ENCODE data around the gene NDUFS7. TPM values are rescaled to one million over a fixed set of nuclear protein-coding genes. Genes with fewer than 3 reads are reported as not detected.
"Not testable (repeated sequence)": the region's sequence is repeated elsewhere in the genome, so short reads cannot be mapped to it uniquely, and the experiment has no call there.

NDUFS7 gene
- total RNA-seq, 1 donor from 2014 or later: 84.3 TPM

DNA sequence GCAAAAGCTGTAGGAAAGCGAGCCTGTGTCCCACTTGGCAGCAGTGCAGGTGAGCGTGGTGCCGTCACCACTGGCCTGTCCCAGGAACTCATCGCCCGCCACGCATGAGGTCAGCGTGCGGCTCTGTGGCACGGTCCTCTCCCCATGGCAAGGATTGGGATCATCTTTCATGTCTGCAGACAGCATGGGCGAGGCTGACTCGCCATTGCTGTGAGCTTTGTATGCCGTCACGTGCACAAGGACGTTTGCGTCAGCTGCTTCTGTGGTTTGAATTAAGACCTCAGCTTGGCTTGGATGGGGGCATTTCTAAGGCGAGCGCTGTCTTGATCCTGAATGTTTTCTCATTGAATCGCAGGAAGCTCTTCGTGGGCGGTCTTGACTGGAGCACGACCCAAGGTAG lies 33.4 kb downstream of the NDUFS7 start:
- H3K4me3 Mint-ChIP-seq: no peak overlapping the region
- ATAC-seq (ENCODE audit: low read depth) (no peak), DNase-seq (no peak)
- CTCF ChIA-PET: no interaction called here
- no peaks in the 10 kb centered on the region for H3K9me3 Mint-ChIP-seq
- peaks cover 59% of the 10 kb centered on the region for H3K36me3 Mint-ChIP-seq (ENCODE audit: low read depth)
- H3K27ac Mint-ChIP-seq: peak overlapping the region; percentile 24
- H3K27me3 Mint-ChIP-seq: no peaks in the 10 kb centered on the region
- intact Hi-C loops (cut with micrococcal nuclease): no loop called here
- TF ChIP-seq, protein P1, sequence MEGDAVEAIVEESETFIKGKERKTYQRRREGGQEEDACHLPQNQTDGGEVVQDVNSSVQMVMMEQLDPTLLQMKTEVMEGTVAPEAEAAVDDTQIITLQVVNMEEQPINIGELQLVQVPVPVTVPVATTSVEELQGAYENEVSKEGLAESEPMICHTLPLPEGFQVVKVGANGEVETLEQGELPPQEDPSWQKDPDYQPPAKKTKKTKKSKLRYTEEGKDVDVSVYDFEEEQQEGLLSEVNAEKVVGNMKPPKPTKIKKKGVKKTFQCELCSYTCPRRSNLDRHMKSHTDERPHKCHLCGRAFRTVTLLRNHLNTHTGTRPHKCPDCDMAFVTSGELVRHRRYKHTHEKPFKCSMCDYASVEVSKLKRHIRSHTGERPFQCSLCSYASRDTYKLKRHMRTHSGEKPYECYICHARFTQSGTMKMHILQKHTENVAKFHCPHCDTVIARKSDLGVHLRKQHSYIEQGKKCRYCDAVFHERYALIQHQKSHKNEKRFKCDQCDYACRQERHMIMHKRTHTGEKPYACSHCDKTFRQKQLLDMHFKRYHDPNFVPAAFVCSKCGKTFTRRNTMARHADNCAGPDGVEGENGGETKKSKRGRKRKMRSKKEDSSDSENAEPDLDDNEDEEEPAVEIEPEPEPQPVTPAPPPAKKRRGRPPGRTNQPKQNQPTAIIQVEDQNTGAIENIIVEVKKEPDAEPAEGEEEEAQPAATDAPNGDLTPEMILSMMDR (IDR thresholded peaks at IDR 0.05): no peak
- peaks cover 22% of the 10 kb centered on the region for H3K4me1 Mint-ChIP-seq
- POLR2A ChIA-PET: interaction anchor here (0.8 kb wide), 1 partner anchor 148 kb away, joined by 3 read pairs; no protein-coding TSS in a partner anchor

DNA sequence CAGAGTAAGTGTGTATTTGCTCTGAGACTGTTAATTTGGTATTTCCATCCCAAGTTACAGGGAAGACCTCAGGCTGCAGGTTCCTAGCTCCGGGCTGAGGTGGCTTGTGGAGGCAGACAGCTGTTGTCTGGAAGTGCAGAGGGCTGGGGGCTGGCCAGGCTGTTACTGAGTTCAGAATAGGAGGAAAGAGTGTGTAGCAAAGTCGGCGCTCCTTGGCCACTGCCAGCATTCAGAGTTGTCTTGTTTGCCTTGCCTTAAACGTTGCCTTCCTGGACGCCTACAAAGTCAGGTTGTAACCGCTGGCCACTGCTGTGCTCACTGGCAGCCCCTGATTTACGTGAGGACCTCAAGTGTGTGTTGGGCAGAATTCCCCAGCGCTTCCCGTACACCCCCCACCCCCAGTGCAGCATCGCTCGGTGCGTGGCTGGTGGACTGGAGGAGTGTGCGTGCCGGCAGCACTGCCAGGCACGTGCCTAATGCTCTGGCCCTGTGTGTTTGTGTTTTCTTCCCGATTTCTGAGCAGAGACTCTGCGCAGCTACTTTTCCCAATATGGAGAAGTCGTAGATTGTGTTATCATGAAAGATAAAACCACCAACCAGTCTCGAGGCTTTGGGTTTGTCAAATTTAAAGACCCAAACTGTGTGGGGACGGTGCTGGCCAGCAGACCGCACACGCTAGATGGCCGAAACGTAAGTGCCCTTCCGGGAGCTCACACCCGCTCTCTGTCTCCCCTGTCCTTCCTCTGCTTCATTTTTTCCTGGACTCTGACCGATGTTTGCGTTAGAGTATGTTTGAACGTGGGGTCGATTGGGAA lies 34.2 kb downstream of the NDUFS7 start:
- TF ChIP-seq, protein P1 (IDR thresholded peaks at IDR 0.05): no peak
- no peaks in the 10 kb centered on the region for H3K27me3 Mint-ChIP-seq
- ChIA-PET POLR2A (interaction anchor here (1.2 kb wide), 1 partner anchor 8 kb away, joined by 3 read pairs; no protein-coding TSS in a partner anchor), CTCF (no interaction called here)
- intact Hi-C loops (cut with micrococcal nuclease): no loop called here
- H3K4me3 Mint-ChIP-seq: no peak overlapping the region
- peaks cover 63% of the 10 kb centered on the region for H3K36me3 Mint-ChIP-seq (ENCODE audit: low read depth)
- peak overlapping the region; percentile 24 for H3K27ac Mint-ChIP-seq
- no peak for DNase-seq
- H3K4me1 Mint-ChIP-seq: peaks cover 20% of the 10 kb centered on the region
- no peak for ATAC-seq (ENCODE audit: low read depth)
- no peaks in the 10 kb centered on the region for H3K9me3 Mint-ChIP-seq

DNA sequence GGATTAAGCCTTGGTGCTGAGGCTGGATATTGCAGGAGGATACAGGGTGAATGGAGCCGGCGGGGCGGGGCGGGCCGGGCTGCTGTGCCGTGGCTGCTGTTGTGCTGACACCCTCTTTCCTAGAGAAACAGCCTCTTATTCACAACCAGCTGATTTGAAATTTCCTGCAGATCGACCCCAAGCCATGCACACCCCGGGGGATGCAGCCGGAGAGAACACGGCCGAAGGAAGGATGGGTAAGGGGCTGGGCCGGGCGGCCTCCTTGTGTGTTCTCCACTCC lies 34.7 kb downstream of the NDUFS7 start:
- Mint-ChIP-seq H3K27me3 (no peaks in the 10 kb centered on the region), H3K9me3 (no peaks in the 10 kb centered on the region), H3K4me1 (peaks cover 16% of the 10 kb centered on the region), H3K36me3 (ENCODE audit: low read depth) (peaks cover 63% of the 10 kb centered on the region), H3K27ac (no peak overlapping the region), H3K4me3 (no peak overlapping the region)
- ChIA-PET POLR2A (interaction anchor here (1.2 kb wide), 1 partner anchor 9 kb away, joined by 3 read pairs; no protein-coding TSS in a partner anchor), CTCF (no interaction called here)
- TF ChIP-seq, protein P1 (IDR thresholded peaks at IDR 0.05): no peak
- intact Hi-C loops (cut with micrococcal nuclease): no loop called here
- DNase-seq (no peak), ATAC-seq (ENCODE audit: low read depth) (no peak)

DNA sequence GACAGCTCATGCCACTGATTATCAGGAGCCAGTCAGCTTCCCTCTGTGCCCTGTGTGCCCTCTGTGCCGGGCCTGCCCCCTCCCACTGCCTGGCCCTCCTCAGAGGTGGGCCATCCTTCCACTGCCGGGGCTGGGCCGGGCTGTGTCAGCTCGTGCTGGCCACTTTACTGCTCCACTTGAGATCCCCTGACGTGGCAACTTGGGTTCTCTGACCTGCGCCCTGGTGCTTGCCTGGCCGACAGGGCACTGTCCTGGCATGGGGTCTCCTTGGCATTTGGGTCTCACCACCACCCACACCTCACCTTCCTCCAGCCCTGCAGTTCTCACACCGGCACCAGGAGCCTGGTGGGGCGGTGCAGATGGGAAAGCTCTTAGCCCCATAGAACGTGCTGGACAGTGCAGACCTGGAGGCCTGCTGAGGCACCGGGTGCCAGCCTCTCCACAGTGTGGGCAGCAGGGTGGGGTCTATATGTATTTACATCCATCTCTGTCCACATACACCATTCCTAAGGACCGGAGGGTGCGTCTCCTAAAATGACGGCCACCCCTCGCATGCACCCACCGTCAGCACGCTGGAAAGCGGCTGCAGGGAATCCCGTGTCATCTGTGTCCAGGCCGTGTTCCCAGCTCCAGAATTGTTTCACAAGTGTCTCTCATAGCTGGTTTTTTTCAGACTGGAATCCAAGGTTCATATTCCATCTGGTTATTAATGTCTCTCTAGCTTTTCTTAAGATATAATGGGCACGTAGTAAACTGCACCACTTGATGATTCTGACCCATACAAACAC lies 35.4 kb downstream of the NDUFS7 start:
- CTCF ChIA-PET: no interaction called here
- Mint-ChIP-seq H3K4me1 (peaks cover 15% of the 10 kb centered on the region), H3K27ac (no peak overlapping the region), H3K27me3 (no peaks in the 10 kb centered on the region), H3K36me3 (ENCODE audit: low read depth) (peaks cover 67% of the 10 kb centered on the region), H3K9me3 (no peaks in the 10 kb centered on the region), H3K4me3 (no peak overlapping the region)
- TF ChIP-seq, protein P1 (IDR thresholded peaks at IDR 0.05): no peak
- POLR2A ChIA-PET: no interaction called here
- no peak for ATAC-seq (ENCODE audit: low read depth)
- intact Hi-C loops (cut with micrococcal nuclease): no loop called here
- no peak for DNase-seq

DNA sequence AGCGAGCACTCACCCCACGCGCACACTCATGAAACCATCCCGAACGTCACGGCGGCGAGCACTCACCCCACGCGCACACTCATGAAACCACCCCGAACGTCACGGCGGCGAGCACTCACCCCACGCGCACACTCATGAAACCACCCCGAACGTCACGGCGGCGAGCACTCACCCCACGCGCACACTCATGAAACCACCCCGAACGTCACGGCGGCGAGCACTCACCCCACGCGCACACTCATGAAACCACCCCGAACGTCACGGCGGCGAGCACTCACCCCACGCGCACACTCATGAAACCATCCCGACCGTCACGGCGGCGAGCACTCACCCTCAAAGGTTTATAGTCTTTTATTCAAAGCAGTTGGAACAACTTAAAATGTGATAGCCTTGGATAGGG lies 36.4 kb downstream of the NDUFS7 start:
- intact Hi-C loops (cut with micrococcal nuclease); H3K27ac Mint-ChIP-seq; H3K4me3 Mint-ChIP-seq; DNase-seq; ATAC-seq (ENCODE audit: low read depth); H3K27me3 Mint-ChIP-seq; CTCF ChIA-PET; H3K9me3 Mint-ChIP-seq; POLR2A ChIA-PET: not testable (repeated sequence)
- H3K36me3 Mint-ChIP-seq (ENCODE audit: low read depth): peaks cover 72% of the 10 kb centered on the region
- peaks cover 13% of the 10 kb centered on the region for H3K4me1 Mint-ChIP-seq
